HG03064 (cell line): ENCODE measurements around the gene EN1.

ENCODE experiments used
- ATAC-seq: cut with Tn5 transposase; IDR thresholded peaks from one replicate; pipeline ENCODE4 v1.9.1; 2021; ENCODE audit warnings: low read depth; ENCODE audit not compliant: unreplicated experiment

EN1 gene

GRCh38 chr2:118846953-118847761 lies at the start of gene EN1:
Gene EN1 (minus strand): TSS chr2:118847648. CDS start chr2:118847167, 481 bp downstream.
- no peak for ATAC-seq

DNA sequence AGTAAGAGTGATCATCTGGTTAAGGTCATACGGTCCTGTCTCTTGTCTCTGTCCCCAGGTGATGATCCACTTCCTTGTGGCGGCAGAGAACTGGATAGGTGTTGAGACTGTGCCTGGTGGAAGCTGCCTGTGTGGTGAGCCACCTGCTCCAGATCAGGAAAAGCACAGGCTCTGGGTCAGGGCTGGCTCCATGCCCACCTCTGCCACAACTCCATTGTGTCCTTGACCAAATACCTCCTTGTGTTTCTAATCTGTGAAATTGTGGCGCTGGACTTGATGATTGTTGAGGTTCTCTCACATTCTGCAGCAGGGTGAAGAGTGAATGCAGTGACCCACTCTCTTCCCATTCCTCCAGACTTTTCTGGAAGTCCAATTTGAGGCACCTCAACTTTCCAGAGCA lies 45.7 kb upstream of the EN1 start:
- ATAC-seq: no peak

- no peak for ATAC-seq
These were observed 42.5 kb upstream of the EN1 start for GRCh38 chr2:118889995-118890394.

GRCh38 chr2:118883792-118884191 lies 36.3 kb upstream of the EN1 start:
- no peak for ATAC-seq

GRCh38 chr2:118882693-118883336 lies 35.4 kb upstream of the EN1 start:
- ATAC-seq: peak; percentile 70

GRCh38 chr2:118881490-118882129 lies 34.2 kb upstream of the EN1 start:
- ATAC-seq: peak; percentile 75

DNA sequence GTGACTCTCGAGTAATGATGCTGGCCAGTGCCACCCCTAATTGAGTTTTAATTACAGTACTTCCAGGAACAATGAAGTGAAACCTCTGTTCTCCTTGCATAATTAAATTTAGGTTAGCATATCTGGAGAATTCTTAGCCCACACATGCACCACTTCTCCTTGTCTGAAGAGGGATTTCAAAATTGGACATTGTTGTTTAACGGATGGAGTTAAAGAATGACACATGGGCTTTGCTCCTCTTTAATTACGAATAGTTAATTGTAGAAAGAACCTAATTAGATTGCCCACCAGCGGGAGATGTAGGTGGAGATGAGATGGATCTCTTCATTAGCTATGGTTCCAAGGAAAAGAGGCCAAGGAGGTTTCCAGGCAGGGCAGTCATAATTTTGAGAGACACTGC lies 33.1 kb upstream of the EN1 start:
- ATAC-seq: no peak

DNA sequence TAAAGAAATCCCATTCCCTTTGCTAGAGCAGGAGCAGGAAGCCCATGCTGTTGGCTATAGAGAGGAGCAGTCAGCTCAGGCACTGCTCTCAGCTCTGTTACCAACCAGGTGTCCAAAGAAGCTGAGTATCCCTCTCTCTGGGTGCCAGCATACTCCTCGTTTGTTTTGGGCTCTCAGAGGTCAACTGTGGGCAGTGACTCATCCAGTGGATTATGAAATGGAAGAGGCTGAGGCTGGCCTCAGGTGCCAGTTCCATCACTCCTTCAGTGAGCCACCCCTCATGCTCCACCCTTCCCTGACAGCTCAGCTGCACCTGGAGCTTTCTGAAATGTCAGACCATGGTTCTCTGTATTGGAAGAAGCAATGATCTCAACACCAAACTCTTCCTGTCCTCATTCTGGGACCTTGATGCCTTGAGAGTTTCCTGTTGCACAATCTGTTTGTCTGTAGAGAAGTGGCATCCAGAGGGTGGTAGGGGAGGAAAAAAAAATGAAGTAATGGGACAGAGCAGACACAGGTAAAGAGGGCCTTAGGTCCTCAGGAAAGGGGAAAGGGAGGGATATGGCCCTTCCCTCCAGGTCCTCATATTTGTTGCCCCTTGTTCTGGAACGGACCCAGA lies 31.2 kb upstream of the EN1 start:
- ATAC-seq: no peak

DNA sequence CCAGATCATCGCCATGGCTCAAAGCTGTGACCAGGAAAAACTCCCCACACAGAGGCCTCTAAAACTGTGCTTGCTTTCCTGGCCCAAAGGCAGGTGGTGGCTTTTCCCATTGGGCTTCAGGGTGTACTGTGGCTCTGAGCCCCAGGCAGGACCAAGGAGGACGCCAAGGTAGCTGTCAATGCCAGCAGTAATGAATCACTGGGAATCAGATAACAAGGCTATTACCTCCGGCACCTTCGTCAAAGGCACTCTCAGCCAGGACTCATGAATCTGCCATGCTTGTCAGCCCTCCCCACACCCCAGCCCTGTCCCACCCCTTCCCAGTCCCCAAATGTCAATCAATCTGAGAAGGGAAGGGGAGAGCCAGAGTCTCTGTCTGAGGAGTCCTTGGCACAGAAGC lies 27.9 kb upstream of the EN1 start:
- no peak for ATAC-seq

GRCh38 chr2:118874324-118874723 lies 26.9 kb upstream of the EN1 start:
- ATAC-seq: no peak

- peak; percentile 90 for ATAC-seq
These were observed 17.7 kb upstream of the EN1 start for GRCh38 chr2:118865106-118865505.

DNA sequence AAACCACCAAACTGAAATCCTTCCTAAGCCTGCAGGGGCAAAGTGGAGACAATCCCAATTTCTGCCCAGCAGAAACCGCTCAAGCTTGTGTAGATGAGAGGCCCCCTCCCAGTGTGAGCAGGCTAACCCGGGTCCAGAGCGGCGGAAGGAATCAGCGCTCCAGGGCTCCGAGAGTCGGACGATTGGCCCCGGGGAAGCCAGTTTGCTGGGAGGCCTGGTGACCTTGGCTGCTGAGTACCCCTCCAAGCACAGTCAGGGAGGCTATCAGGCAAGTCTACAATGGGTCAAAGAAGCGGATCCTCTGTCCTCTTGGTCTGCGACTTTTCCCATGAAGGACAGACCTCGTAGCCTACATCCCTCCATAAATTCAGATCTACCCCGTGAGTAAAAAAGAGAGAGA lies 16.8 kb upstream of the EN1 start:
- no peak for ATAC-seq

DNA sequence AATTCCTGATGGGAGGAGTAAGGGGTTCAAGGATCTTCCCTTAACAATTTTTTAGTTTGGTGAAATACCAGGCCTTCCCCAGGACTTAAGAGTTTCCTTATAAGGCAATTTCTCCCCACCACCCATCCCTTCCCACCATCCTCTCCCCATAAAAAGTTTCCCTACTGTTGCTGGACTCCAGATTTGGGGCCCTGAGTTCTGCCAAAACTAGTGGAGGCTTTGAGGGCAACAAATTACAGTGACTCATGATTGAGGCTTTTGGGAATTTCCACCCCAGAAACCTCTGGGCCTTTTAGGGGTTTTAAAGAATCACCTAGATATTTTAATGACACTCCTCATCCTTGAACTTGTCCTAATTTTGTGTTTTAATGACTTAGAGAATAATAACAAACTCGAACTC lies 14.3 kb upstream of the EN1 start:
- ATAC-seq: no peak

GRCh38 chr2:118861242-118861641 lies 13.8 kb upstream of the EN1 start:
- no peak for ATAC-seq

DNA sequence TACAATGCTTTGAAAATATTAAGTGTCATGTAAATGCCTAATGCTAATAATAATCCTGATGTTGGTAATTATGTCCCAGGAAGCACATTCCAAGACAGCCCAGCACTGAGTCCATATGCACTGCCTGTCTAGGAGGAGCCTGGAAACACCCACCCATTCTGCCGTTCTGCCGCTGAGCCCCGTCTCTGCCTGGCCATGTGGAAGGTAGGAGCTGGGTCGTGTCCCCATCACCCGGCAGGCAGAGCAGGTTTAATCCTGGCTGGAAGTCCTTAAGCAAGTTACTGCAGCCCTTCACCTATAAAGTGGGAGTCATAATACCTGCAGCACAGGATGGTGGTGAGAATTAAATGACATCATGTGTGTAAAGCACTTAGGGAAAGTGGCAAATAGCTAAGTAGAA lies 13.1 kb upstream of the EN1 start:
- ATAC-seq: no peak

GRCh38 chr2:118859157-118859770 lies 11.8 kb upstream of the EN1 start:
- ATAC-seq: no peak

GRCh38 chr2:118858485-118859156 lies 11.2 kb upstream of the EN1 start:
- no peak for ATAC-seq

GRCh38 chr2:118857677-118858484 lies 10.4 kb upstream of the EN1 start:
- no peak for ATAC-seq

GRCh38 chr2:118856978-118857676 lies 9.7 kb upstream of the EN1 start:
- ATAC-seq: no peak
